Fibroblast of lung (primary cell): ENCODE data around the gene SORCS2. TPM values are rescaled to one million over a fixed set of nuclear protein-coding genes. Genes with fewer than 3 reads are reported as not detected.

Experiments used
- DNase-seq, 2 donors: peaks; one replicate each; pipeline versions ENCODE4 v3.0.0 to v3.0.0-alpha.2; 2010; ENCODE audit warnings: low read depth in 2 of 2
- H2AFZ ChIP-seq: 2 replicates; pipeline ENCODE4 v1.5.1; 2012; ENCODE audit warnings: low read length, control low read depth, inconsistent platforms
- H3K27ac ChIP-seq: 2 replicates; pipeline ENCODE4 v1.5.1; 2011; ENCODE audit warnings: low read length, control low read depth; ENCODE audit not compliant: insufficient read depth
- H3K27me3 ChIP-seq: 2 replicates; pipeline ENCODE4 v1.5.1; 2011; ENCODE audit warnings: mild to moderate bottlenecking, low read length; ENCODE audit not compliant: control insufficient read depth, insufficient read depth
- H3K36me3 ChIP-seq: 2 replicates; pipeline ENCODE4 v1.5.1; 2011; ENCODE audit warnings: low read length; ENCODE audit not compliant: control insufficient read depth, insufficient read depth
- H3K4me1 ChIP-seq: 2 replicates; pipeline ENCODE4 v1.5.1; 2011; ENCODE audit warnings: low read length; ENCODE audit not compliant: control insufficient read depth, insufficient read depth; ENCODE audit errors: extremely low read depth
- H3K4me2 ChIP-seq: 2 replicates; pipeline ENCODE4 v1.5.1; 2011; ENCODE audit warnings: low read length, control low read depth; ENCODE audit not compliant: insufficient read depth; ENCODE audit errors: extremely low read depth
- H3K4me3 ChIP-seq, 4 experiments: fragments of 200-600 bp in 1 of 4; sonication (generic) in 1 of 4; replicated peaks in 1 of 4; 2 replicates each; pipeline ENCODE4 v1.5.1; 2011 to 2016; ENCODE audit warnings: low read length in 4 of 4, low read depth in 3 of 4, mild to moderate bottlenecking in 3 of 4, control low read depth in 2 of 4, inconsistent platforms in 1 of 4, mixed read lengths in 1 of 4; ENCODE audit not compliant: insufficient read depth in 1 of 4; ENCODE audit errors: control extremely low read depth in 1 of 4
- H3K79me2 ChIP-seq: 2 replicates; pipeline ENCODE4 v1.5.1; 2012; ENCODE audit warnings: mild to moderate bottlenecking, low read length, inconsistent platforms; ENCODE audit not compliant: control insufficient read depth, insufficient read depth
- H3K9ac ChIP-seq: 2 replicates; pipeline ENCODE4 v1.5.1; 2011; ENCODE audit warnings: mild to moderate bottlenecking, low read length, control low read depth; ENCODE audit not compliant: insufficient read depth
- H3K9me3 ChIP-seq: 2 replicates; pipeline ENCODE4 v1.5.1; 2012; ENCODE audit warnings: low read depth, low read length; ENCODE audit not compliant: control insufficient read depth, insufficient read depth
- H4K20me1 ChIP-seq: 2 replicates; pipeline ENCODE4 v1.5.1; 2011; ENCODE audit warnings: low read length; ENCODE audit not compliant: control insufficient read depth, insufficient read depth; ENCODE audit errors: extremely low read depth
- CTCF ChIP-seq, 2 donors: IDR thresholded peaks in 1 of 2; conservative IDR thresholded peaks in 1 of 2; 1 replicate in 1 of 2; 2 replicates in 1 of 2; pipeline ENCODE4 v1.5.1; 2011 to 2012; ENCODE audit warnings: low read length in 2 of 2, control low read depth in 1 of 2, inconsistent platforms in 1 of 2, low read depth in 1 of 2, mild to moderate bottlenecking in 1 of 2
- EZH2 ChIP-seq: IDR thresholded peaks from 2 replicates; pipeline ENCODE4 v1.5.1; 2012; ENCODE audit warnings: low read length, control low read depth, mild to moderate bottlenecking; ENCODE audit errors: missing control alignments
- polyA plus RNA-seq, 2 donors: library from polyadenylated mRNA; depleted of rRNA in 1 of 2; stranded (reverse) in 1 of 2; unstranded in 1 of 2; fragments of >200 nt; gene quantifications; 2 replicates each; pipeline ENCODE4 v1.2.1, GENCODE V29; 2011 to 2012; ENCODE audit warnings: missing spikeins in 1 of 2
- total RNA-seq: library from RNA; depleted of rRNA; stranded (reverse); fragments of >200 nt; gene quantifications from 2 replicates; pipeline ENCODE4 v1.2.1, GENCODE V29; 2014

The SORCS2 gene
- total and polyA plus RNA-seq, 2 donors (not counting 1 experiment from before 2014, with no cell fraction given), result 0.17 to 0.41 TPM

DNA sequence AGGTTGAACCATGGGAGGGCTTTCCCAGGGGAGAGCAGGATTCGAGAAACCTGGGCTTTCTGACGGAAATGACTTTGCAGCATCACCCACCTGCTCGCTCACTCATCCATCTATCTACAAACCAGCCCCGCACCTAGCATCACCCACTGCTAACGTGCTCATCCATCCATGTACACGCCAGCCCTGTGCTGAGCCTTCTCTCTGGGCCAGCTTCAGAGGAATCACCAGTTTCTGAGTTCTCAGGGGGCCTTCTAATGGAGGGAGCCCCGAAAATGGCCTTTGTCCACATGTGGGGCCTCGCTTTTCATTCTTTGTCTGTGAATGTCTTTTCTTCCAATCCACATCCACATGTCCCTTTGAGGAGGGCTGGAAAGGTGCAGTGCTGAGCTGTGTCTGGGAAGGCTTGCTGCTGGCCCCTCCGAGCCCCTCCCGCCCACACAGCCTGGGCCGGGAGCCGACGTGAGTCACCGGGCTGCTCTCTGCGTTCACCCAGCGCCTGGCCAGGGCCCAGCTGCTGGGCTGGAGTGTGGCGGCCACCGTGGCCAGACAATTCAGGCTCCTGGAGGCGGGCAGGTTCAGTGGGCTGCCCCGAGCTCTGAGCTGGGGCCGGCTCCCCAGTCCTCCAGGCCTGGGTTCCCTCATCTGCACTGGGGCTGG lies 14.7 kb downstream of the SORCS2 start:
- Histone ChIP-seq H3K27me3 (no peaks in the 10 kb centered on the region), H3K9ac (no peak overlapping the region), H3K27ac (peak overlapping the region; percentile 51), H3K79me2 (no peaks in the 10 kb centered on the region), H3K4me3 (no peak overlapping the region), H4K20me1 (no peaks in the 10 kb centered on the region), H3K4me2 (peak overlapping the region; percentile 55), H3K36me3 (no peaks in the 10 kb centered on the region), H3K4me1 (peaks cover 15% of the 10 kb centered on the region), H3K9me3 (no peaks in the 10 kb centered on the region), H2AFZ (no peak overlapping the region)
- peak; percentile 76 to 97 for DNase-seq
- TF ChIP-seq EZH2 (no peak), CTCF (conservative IDR thresholded peaks at IDR 0.05 in 1 of 2, IDR thresholded peaks at IDR 0.05 in 1 of 2; ENCODE audit: low read depth in 1 of 2, low read length in 2 of 2) (no peak)

DNA sequence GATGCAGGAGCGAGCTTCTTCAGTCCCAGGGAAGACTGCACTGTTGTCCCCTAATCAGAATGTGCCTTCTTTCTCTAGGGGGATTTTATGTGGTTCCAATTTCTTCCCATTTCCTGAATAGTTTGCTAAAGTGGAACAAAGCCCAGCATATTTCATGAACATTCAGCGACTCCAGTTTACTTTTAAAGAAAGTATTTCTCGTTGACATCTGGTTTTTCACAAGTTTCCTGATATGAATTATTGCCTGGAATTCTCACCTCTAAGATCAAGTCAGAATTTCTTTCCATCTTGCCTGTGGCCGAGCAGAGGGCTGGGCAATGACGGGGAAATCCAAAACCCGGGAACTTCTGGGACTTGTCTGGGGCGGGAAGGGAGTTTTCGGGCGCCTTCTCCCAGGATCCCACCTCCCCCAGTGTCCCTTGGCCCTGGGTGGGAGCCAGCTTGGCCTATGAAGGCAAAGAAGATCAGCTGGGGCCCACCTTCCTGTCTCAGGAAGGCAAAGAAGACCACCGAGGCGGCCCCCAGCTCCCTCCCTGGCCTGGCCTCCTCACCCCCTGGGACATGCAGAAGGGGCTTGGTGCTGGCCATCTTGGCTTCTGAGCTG lies 15.4 kb downstream of the SORCS2 start:
- H3K9ac ChIP-seq, result no peak overlapping the region
- peak in 1 of 2 donors; percentile 72 for DNase-seq
- no peaks in the 10 kb centered on the region for H3K36me3 ChIP-seq
- no peaks in the 10 kb centered on the region for H3K9me3 ChIP-seq
- H3K27ac ChIP-seq, result no peak overlapping the region
- H3K4me1 ChIP-seq, result peaks cover 15% of the 10 kb centered on the region
- no peaks in the 10 kb centered on the region for H3K27me3 ChIP-seq
- TF ChIP-seq CTCF (conservative IDR thresholded peaks at IDR 0.05 in 1 of 2, IDR thresholded peaks at IDR 0.05 in 1 of 2; ENCODE audit: low read depth in 1 of 2, low read length in 2 of 2), result no peak
- no peak for TF ChIP-seq EZH2
- no peaks in the 10 kb centered on the region for H4K20me1 ChIP-seq
- no peak overlapping the region for H2AFZ ChIP-seq
- no peaks in the 10 kb centered on the region for H3K79me2 ChIP-seq
- H3K4me2 ChIP-seq, result peak overlapping the region; percentile 47
- no peak overlapping the region for H3K4me3 ChIP-seq

- Histone ChIP-seq H3K9ac (no peak overlapping the region), H3K27ac (no peak overlapping the region), H3K4me3 (no peak overlapping the region), H3K4me1 (peaks cover 15% of the 10 kb centered on the region), H4K20me1 (no peaks in the 10 kb centered on the region), H3K79me2 (no peaks in the 10 kb centered on the region), H3K27me3 (no peaks in the 10 kb centered on the region), H3K36me3 (no peaks in the 10 kb centered on the region), H3K4me2 (no peak overlapping the region), H2AFZ (no peak overlapping the region), H3K9me3 (no peaks in the 10 kb centered on the region)
- DNase-seq, result no peak
- no peak for TF ChIP-seq CTCF (conservative IDR thresholded peaks at IDR 0.05 in 1 of 2, IDR thresholded peaks at IDR 0.05 in 1 of 2; ENCODE audit: low read depth in 1 of 2, low read length in 2 of 2)
- TF ChIP-seq EZH2, result no peak
Measured at GRCh38 chr4:7208509-7209451, 16.4 kb downstream of the SORCS2 start.
